HL-60 (cell line): ENCODE measurements around the gene FAU.

ENCODE experiments used
- GABPA ChIP-seq: IDR thresholded peaks from 2 replicates; pipeline ENCODE4 v1.6.1; 2012; ENCODE audit warnings: low read depth
- POLR2AphosphoS5 ChIP-seq: IDR thresholded peaks from 2 replicates; pipeline ENCODE4 v1.6.1; 2012; ENCODE audit warnings: low read depth
- SPI1 ChIP-seq: IDR thresholded peaks from 2 replicates; pipeline ENCODE4 v1.6.1; 2012; ENCODE audit warnings: low read depth, mild to moderate bottlenecking, borderline replicate concordance
- TF ChIP-seq, protein P1 (sequence below): IDR thresholded peaks from one replicate; pipeline ENCODE4 v1.5.1; 2011; ENCODE audit warnings: low read length, control low read depth, inconsistent platforms; ENCODE audit not compliant: insufficient read depth
- TF ChIP-seq, protein P2 (sequence below): IDR thresholded peaks from 2 replicates; pipeline ENCODE4 v1.6.1; 2012; ENCODE audit warnings: low read depth; ENCODE audit not compliant: insufficient replicate concordance

DNA sequence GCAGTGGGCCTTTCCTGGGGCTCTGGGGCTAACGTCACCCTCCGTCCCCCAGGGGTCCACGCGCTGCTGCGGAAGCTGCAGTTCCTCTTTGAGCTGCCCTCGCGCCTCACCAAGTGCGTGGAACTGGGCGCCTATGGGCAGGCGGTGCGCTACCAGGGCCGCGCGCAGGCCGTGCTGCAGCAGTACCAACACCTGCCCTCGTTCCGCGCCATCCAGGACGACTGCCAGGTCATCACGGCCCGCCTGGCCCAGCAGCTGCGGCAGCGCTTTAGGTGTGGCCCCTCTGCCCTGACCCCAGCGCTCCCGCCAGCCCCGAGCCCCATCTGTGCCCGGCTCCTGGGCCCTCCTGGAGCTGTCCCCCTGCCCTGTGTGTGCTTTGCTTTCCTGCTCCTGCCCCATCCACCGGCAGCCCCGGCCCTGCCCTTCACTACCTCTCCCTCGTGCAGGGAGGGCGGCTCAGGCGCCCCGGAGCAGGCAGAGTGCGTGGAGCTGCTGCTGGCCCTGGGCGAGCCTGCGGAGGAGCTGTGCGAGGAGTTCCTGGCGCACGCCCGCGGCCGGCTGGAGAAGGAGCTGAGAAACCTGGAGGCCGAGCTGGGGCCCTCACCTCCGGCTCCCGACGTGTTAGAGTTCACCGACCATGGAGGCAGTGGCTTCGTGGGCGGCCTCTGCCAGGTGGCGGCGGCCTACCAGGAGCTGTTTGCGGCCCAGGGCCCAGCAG is 14.0 kb downstream of the FAU start:
- TF ChIP-seq, protein P1, sequence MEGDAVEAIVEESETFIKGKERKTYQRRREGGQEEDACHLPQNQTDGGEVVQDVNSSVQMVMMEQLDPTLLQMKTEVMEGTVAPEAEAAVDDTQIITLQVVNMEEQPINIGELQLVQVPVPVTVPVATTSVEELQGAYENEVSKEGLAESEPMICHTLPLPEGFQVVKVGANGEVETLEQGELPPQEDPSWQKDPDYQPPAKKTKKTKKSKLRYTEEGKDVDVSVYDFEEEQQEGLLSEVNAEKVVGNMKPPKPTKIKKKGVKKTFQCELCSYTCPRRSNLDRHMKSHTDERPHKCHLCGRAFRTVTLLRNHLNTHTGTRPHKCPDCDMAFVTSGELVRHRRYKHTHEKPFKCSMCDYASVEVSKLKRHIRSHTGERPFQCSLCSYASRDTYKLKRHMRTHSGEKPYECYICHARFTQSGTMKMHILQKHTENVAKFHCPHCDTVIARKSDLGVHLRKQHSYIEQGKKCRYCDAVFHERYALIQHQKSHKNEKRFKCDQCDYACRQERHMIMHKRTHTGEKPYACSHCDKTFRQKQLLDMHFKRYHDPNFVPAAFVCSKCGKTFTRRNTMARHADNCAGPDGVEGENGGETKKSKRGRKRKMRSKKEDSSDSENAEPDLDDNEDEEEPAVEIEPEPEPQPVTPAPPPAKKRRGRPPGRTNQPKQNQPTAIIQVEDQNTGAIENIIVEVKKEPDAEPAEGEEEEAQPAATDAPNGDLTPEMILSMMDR = no peak
- no peak for TF ChIP-seq POLR2AphosphoS5
- TF ChIP-seq, protein P2, sequence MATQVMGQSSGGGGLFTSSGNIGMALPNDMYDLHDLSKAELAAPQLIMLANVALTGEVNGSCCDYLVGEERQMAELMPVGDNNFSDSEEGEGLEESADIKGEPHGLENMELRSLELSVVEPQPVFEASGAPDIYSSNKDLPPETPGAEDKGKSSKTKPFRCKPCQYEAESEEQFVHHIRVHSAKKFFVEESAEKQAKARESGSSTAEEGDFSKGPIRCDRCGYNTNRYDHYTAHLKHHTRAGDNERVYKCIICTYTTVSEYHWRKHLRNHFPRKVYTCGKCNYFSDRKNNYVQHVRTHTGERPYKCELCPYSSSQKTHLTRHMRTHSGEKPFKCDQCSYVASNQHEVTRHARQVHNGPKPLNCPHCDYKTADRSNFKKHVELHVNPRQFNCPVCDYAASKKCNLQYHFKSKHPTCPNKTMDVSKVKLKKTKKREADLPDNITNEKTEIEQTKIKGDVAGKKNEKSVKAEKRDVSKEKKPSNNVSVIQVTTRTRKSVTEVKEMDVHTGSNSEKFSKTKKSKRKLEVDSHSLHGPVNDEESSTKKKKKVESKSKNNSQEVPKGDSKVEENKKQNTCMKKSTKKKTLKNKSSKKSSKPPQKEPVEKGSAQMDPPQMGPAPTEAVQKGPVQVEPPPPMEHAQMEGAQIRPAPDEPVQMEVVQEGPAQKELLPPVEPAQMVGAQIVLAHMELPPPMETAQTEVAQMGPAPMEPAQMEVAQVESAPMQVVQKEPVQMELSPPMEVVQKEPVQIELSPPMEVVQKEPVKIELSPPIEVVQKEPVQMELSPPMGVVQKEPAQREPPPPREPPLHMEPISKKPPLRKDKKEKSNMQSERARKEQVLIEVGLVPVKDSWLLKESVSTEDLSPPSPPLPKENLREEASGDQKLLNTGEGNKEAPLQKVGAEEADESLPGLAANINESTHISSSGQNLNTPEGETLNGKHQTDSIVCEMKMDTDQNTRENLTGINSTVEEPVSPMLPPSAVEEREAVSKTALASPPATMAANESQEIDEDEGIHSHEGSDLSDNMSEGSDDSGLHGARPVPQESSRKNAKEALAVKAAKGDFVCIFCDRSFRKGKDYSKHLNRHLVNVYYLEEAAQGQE = no peak
- no peak for TF ChIP-seq GABPA
- no peak for TF ChIP-seq SPI1
